Measurements from ENCODE around the gene IFNL1.

GRCh38 chr19:39307822-39308530 is 11.8 kb downstream of the IFNL1 start:
- TF ChIP-seq CTCF (IDR thresholded peaks at IDR 0.05; ENCODE audit: poor library complexity, severe bottlenecking) (no peak), RAD21 (conservative IDR thresholded peaks at IDR 0.05) (no peak), POLR2AphosphoS5 (IDR thresholded peaks at IDR 0.05) (no peak), SMC3 (conservative IDR thresholded peaks at IDR 0.05; ENCODE audit: poor library complexity) (no peak), EZH2 (IDR thresholded peaks at IDR 0.05; ENCODE audit: borderline replicate concordance, insufficient read depth, low read length, poor library complexity, severe bottlenecking) (no peak), TAF1 (IDR thresholded peaks at IDR 0.05; ENCODE audit: low read depth) (no peak), REST (IDR thresholded peaks at IDR 0.05; ENCODE audit: borderline replicate concordance) (no peak)
